ENCODE data around the gene COQ4. TPM values are rescaled to one million over a fixed set of nuclear protein-coding genes. Genes with fewer than 3 reads are reported as not detected.

COQ4 gene
- total RNA-seq, 1 donor from 2014 or later, result 16.8 TPM

- Histone ChIP-seq H3K27ac (no peak overlapping the region), H3K4me3 (no peak overlapping the region), H4K20me1 (ENCODE audit: low read depth) (no peaks in the 10 kb centered on the region), H3K4me2 (no peak overlapping the region), H3K36me3 (no peaks in the 10 kb centered on the region), H3K79me2 (ENCODE audit: low read depth) (no peaks in the 10 kb centered on the region), H2AFZ (replicated peaks) (no peak overlapping the region), H3K4me1 (no peaks in the 10 kb centered on the region), H3K27me3 (no peaks in the 10 kb centered on the region), H3K9me3 (ENCODE audit: low read depth) (no peaks in the 10 kb centered on the region), H3F3A (ENCODE audit: low read depth) (no peaks in the 10 kb centered on the region), H3K9ac (no peak overlapping the region)
- TF ChIP-seq CTCF (IDR thresholded peaks at IDR 0.05) (no peak), EZH2phosphoT487 (IDR thresholded peaks at IDR 0.05) (no peak), EZH2 (IDR thresholded peaks at IDR 0.05) (no peak)
- no peaks in the 10 kb centered on the region for H3K4me1 Mint-ChIP-seq
- H3K27me3 Mint-ChIP-seq (ENCODE audit: insufficient read depth, low read depth), result peaks cover 10% of the 10 kb centered on the region
- DNase-seq (ENCODE audit: low spot score), result no peak
- no peak overlapping the region for H3K27ac Mint-ChIP-seq
- peaks cover 18% of the 10 kb centered on the region for H3K36me3 Mint-ChIP-seq
- no peaks in the 10 kb centered on the region for H3K9me3 Mint-ChIP-seq
- H3K4me3 Mint-ChIP-seq, result no peak overlapping the region
These were observed 26.5 kb downstream of the COQ4 start for GRCh38 chr9:128349125-128349524.

GRCh38 chr9:128349772-128350171 is 27.1 kb downstream of the COQ4 start:
- Mint-ChIP-seq H3K4me1 (no peaks in the 10 kb centered on the region), H3K36me3 (peaks cover 17% of the 10 kb centered on the region), H3K27me3 (ENCODE audit: insufficient read depth, low read depth) (peaks cover 11% of the 10 kb centered on the region), H3K27ac (no peak overlapping the region), H3K9me3 (no peaks in the 10 kb centered on the region), H3K4me3 (no peak overlapping the region)
- H4K20me1 ChIP-seq (ENCODE audit: low read depth), result no peaks in the 10 kb centered on the region
- no peak overlapping the region for H3K4me3 ChIP-seq
- H3K9ac ChIP-seq, result no peak overlapping the region
- H3K4me1 ChIP-seq, result no peaks in the 10 kb centered on the region
- H3K9me3 ChIP-seq (ENCODE audit: low read depth), result no peaks in the 10 kb centered on the region
- H3F3A ChIP-seq (ENCODE audit: low read depth), result no peaks in the 10 kb centered on the region
- no peak overlapping the region for H3K27ac ChIP-seq
- TF ChIP-seq EZH2phosphoT487 (IDR thresholded peaks at IDR 0.05), result no peak
- no peak for TF ChIP-seq EZH2 (IDR thresholded peaks at IDR 0.05)
- no peak for TF ChIP-seq CTCF (IDR thresholded peaks at IDR 0.05)
- H3K4me2 ChIP-seq, result no peak overlapping the region
- H3K79me2 ChIP-seq (ENCODE audit: low read depth), result no peaks in the 10 kb centered on the region
- H3K27me3 ChIP-seq, result no peaks in the 10 kb centered on the region
- no peak overlapping the region for H2AFZ ChIP-seq (replicated peaks)
- no peaks in the 10 kb centered on the region for H3K36me3 ChIP-seq
- DNase-seq (ENCODE audit: low spot score), result no peak

GRCh38 chr9:128355451-128355850 is 32.8 kb downstream of the COQ4 start:
- Histone ChIP-seq H3F3A (ENCODE audit: low read depth) (no peaks in the 10 kb centered on the region), H4K20me1 (ENCODE audit: low read depth) (peaks cover 19% of the 10 kb centered on the region), H3K4me3 (no peak overlapping the region), H3K4me1 (no peaks in the 10 kb centered on the region), H3K9me3 (ENCODE audit: low read depth) (no peaks in the 10 kb centered on the region), H3K27ac (no peak overlapping the region), H2AFZ (replicated peaks) (no peak overlapping the region), H3K36me3 (no peaks in the 10 kb centered on the region), H3K4me2 (no peak overlapping the region), H3K79me2 (ENCODE audit: low read depth) (no peaks in the 10 kb centered on the region), H3K9ac (no peak overlapping the region), H3K27me3 (peaks cover 21% of the 10 kb centered on the region)
- Mint-ChIP-seq H3K27me3 (ENCODE audit: insufficient read depth, low read depth) (peaks cover 9% of the 10 kb centered on the region), H3K36me3 (peaks cover 19% of the 10 kb centered on the region), H3K4me1 (no peaks in the 10 kb centered on the region), H3K27ac (no peak overlapping the region), H3K9me3 (no peaks in the 10 kb centered on the region), H3K4me3 (no peak overlapping the region)
- TF ChIP-seq CTCF (IDR thresholded peaks at IDR 0.05) (no peak), EZH2 (IDR thresholded peaks at IDR 0.05) (no peak), EZH2phosphoT487 (IDR thresholded peaks at IDR 0.05) (no peak)
- no peak for DNase-seq (ENCODE audit: low spot score)
